ENCODE data around the gene MYL5.

GRCh38 chr4:655464-656151, 18.7 kb upstream of the MYL5 start:
- no peak for TF ChIP-seq CTCF (IDR thresholded peaks at IDR 0.05)
- TF ChIP-seq POLR2A (IDR thresholded peaks at IDR 0.05): no peak
- TF ChIP-seq POLR2AphosphoS5 (IDR thresholded peaks at IDR 0.05): no peak

All from breast epithelium (tissue), 3 donors.